H4 (cell line): ENCODE measurements around the gene KIF1B. TPM values are rescaled to one million over a fixed set of nuclear protein-coding genes. Genes with fewer than 3 reads are reported as not detected.

Source experiments
- DNase-seq: peaks from one replicate; pipeline ENCODE4 v3.0.0-alpha.2; 2015; ENCODE audit warnings: low spot score
- total RNA-seq: library from RNA; depleted of rRNA; stranded (reverse); fragments of >200 nt; shearing (Covaris generic); gene quantifications from 2 replicates; pipeline ENCODE4 v1.2.3, GENCODE V29; 2014; rRNA removed

The KIF1B gene
- total RNA-seq, result 11.4 and 13.6 TPM in 2 replicates

DNA sequence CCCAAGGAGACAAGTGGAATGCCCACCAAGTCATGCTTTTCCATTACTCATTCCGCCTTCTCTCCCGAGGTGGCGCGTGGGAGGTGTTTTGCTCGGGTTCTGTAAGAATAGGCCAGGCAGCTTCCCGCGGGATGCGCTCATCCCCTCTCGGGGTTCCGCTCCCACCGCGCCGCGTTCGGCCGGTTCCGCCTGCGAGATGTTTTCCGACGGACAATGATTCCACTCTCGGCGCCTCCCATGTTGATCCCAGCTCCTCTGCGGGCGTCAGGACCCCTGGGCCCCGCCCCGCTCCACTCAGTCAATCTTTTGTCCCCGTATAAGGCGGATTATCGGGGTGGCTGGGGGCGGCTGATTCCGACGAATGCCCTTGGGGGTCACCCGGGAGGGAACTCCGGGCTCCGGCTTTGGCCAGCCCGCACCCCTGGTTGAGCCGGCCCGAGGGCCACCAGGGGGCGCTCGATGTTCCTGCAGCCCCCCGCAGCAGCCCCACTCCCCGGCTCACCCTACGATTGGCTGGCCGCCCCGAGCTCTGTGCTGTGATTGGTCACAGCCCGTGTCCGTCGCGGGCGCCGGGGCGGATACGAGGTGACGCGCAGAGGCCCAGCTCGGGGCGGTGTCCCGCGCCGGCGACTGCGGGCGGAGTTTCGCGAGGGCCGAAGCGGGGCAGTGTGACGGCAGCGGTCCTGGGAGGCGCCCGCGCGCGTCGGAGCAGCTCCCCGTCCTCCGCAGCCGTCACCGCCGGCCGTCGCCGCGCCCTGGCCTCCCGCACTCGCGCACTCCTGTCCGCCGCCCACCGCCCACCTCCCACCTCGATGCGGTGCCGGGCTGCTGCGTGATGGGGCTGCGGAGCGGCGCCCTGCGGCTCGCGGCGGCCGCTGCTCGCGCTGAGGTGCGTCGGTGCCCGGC is at the start of gene KIF1B:
TSS of gene KIF1B (plus strand) at position 666 of the 906 bp plus-strand sequence. CDS start 21,759 bp downstream, outside the sequence.
- DNase-seq, result peak; percentile 94

- no peak for DNase-seq
These were observed 49.4 kb upstream of the KIF1B start for GRCh38 chr1:10160907-10161490.

GRCh38 chr1:10161541-10162290 is 48.7 kb upstream of the KIF1B start:
- DNase-seq, result no peak

DNA sequence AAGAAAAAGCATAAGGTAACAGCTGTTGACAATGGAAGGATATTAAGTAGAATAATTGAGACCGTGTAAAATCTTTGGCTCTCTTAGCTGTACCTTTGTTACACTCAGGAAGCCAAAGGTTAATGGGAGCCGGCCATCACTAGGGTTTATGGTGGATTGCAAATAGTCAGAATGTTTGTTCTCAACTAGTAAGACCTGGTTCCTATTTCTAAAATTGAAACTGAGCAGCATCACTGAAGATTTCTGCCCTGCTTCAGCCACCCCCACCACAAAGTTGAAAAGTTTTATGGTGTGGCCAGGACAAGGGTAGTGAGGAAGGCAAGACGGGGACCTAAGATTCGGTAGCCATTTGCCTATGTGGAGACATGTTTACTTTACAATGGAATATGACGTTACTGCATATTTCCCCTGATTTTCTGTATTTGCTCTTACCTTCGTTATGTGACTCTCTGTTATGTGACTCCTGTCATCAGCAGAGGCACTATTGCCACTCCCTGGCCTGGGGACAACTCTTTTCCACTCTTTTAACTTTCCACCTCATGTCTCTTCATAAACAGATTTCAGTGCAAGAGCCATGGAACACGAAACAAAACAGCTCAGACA is 41.4 kb upstream of the KIF1B start:
- no peak for DNase-seq

DNA sequence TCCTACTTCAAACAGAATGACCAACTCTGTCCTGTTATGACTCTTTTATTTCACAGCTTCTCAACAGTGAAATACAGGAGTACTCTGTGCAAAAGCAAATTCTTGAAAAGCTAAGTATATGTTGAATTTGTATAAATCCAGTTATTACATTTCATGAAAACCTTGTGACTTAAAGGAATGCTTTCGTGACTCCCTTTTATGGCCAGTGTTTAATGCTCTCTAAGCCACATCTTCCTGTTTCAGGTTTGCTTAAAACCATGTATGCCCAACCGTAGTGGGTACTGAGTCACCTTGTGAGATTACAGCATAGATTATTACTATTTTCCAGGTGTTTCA is 40.2 kb upstream of the KIF1B start:
- DNase-seq, result peak; percentile 36

DNA sequence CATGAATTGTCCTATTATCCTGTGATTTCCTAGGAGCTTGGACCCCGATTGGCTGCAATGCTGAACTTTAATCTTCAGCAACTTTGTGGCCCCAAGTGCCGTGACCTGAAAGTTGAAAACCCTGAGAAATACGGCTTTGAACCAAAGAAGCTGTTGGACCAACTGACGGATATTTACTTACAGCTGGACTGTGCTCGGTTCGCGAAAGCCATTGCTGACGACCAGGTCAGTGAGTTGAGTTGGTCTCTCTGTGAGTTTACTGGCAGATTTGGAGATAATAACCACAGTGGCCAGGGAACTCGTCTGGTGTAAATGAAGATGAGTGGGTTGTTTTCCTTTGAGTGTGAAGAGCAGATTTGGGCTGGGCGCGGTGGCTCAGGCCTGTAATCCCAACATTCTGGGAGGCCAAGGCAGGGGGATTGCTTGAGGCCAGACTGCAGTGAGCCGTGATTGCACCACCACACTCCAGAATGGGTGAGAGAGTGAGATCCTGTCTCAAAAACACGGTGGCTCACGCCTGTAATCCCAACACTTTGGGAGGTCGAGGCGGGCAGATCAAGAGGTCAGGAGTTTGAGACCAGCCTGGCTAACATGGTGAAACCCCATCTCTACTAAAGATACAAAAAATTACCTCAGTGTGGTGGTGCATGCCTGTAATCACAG is 39.1 kb upstream of the KIF1B start:
- DNase-seq, result no peak

DNA sequence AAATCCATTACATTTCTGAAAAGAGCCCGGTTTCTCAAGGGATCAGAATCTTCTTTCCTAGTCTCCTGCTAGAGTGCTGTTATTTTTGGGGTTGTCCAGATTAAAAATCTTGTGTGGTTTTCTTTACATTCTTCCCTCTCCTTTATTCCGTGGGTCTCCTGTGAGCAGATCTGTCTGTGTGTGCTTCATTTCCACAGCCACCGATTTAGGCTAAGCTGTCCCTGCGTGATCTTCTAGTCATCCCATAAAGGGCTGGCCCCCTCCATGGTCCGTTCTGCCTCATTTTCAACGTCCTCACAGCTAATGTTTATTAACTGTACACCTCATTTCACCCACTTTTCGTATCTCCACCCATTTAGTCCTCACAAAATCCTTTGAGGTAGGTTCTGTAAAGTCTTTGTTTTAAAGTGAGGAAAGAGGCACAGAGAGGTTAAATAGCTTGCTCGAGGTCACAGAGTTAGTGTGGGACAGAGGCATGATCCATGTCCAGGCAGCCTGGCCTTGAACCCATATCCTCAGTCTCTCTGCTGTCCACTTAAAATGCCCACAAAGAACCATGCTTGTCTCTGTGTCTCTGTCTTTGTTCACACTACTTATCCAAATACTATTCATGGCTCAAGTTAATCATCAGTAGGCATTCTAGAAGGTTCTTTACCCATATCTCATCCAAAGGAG is 38.2 kb upstream of the KIF1B start:
- DNase-seq, result no peak

GRCh38 chr1:10173582-10173981 is 36.8 kb upstream of the KIF1B start:
- no peak for DNase-seq

DNA sequence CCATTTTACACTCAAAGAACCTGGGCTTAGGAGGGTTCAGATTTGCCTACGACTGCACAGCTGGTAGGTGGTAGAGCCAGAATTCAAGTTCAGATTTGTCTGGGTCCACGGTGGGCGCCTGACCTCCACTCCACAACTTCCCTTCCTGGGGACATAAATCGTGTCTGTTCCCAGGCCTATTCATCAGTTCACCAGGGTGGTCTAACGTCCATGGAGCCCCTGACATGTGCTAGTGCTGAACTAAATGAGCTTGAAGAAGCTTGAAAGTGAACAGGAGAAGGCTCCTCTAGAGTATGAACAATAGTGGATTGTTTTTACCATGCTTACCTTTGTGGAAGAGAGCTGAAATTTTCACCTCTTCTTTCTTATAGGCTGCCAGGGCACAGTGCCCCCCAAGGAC is 32.5 kb upstream of the KIF1B start:
- DNase-seq, result no peak

DNA sequence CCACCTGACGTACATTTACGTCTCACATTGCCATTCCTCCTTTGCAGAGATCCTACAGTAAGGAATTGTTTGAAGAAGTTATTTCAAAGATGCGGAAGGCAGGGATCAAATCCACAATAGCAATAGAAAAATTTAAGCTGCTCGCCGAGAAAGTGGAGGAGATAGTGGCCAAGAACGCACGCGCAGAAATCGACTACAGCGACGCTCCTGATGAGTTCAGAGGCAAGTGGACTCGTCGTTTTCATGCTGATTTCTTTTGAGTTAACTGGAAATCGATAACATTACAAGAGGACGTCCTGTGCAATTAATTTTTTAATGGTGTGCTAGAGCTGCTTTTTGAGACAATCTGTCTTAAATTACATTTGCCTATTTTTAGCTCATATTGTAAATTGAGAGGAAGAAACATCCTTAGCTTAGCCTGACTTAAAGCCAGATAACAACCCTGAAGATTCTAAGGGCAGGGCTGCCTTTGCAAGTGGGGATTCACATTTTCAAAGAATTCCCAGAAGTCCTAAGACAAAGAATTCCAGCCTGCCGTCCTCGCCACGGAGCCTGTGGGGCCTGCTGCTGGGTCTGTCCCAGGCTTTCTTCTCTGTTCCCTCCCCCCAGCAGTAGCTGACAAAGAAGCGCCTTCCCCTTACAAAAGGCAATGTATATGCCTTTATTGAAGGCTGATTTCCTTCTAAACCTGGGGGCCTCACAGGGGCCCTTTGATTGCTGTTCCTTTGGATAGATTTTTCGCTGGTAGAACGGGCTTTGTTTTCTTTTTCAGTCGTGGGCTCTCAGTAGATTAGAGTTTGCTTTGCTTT is 31.6 kb upstream of the KIF1B start:
- no peak for DNase-seq

GRCh38 chr1:10179406-10180091 is 30.8 kb upstream of the KIF1B start:
- no peak for DNase-seq

GRCh38 chr1:10181154-10181553 is 29.2 kb upstream of the KIF1B start:
- DNase-seq, result no peak

GRCh38 chr1:10185759-10186158 is 24.6 kb upstream of the KIF1B start:
- no peak for DNase-seq

- no peak for DNase-seq
These were observed 23.9 kb upstream of the KIF1B start for GRCh38 chr1:10186331-10187025.

DNA sequence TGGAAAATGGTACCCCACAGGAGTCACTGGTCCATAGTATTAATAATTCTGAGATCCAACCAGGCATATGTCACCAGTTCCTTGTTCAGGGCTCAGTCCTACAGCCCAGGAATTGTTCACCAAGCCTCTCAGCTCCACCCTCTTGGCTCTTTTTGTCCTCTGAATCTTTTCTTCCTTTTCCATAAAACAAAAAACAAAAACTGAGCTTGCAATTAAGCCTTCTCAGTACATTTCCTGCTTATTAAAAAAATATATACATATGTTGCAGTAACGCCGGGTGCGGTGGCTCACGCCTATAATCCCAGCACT is 23.4 kb upstream of the KIF1B start:
- DNase-seq, result no peak

DNA sequence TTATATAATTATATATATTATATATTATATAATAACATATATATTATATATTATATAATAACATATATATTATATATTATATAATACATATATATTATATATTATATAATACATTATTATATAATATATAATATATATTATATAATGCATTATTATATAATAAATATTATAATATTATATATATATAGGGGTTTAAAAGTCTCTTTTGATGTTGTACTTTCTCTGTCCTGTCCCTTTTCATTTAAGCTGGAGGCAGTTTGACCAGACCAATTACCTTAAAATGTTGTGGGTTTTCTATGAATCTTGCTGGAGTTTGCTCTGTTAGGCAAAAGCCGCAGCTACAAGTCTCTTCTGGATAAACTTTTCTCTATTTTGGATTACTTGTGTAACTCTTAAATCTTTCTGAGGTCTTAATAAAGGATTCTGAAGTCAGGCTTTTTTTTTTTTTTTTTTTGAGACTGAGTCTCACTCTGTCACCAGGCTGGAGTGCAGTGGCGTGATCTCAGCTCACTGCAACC is 22.2 kb upstream of the KIF1B start:
- no peak for DNase-seq

DNA sequence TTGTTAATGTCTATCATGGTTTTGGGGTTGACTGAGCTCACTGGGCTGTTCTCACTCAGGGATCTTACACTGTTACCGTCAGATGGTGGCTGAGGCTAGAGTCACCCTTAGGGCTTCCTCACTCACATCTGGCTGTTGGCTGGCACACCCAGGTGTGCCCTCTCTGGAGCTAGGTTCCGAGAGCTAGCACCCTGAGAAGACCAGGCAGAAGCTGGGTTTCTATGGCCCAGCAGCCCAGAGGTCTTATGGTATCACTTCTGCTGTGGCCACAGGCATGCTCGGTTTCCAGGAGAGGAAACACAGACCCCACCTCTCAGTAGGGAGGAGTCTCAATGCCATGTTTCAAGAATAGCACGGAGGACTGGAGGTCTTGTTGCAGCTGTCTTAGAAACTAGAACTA is 20.7 kb upstream of the KIF1B start:
- no peak for DNase-seq

- no peak for DNase-seq
These were observed 18.1 kb upstream of the KIF1B start for GRCh38 chr1:10192263-10192662.

- DNase-seq, result no peak
These were observed 17.1 kb upstream of the KIF1B start for GRCh38 chr1:10193288-10193687.
